SIG-M5 treated with dmso at 0.1 percent for 504 hours (cell line): ENCODE data around the gene MIDN.
"Not testable (repeated sequence)": the region's sequence is repeated elsewhere in the genome, so short reads cannot be mapped to it uniquely, and the experiment has no call there.

ENCODE experiments used
- DNase-seq: peaks from one replicate; lab custom pipeline; 2025; ENCODE audit not compliant: unreplicated experiment; lab: John Stamatoyannopoulos, UW

MIDN gene

DNA sequence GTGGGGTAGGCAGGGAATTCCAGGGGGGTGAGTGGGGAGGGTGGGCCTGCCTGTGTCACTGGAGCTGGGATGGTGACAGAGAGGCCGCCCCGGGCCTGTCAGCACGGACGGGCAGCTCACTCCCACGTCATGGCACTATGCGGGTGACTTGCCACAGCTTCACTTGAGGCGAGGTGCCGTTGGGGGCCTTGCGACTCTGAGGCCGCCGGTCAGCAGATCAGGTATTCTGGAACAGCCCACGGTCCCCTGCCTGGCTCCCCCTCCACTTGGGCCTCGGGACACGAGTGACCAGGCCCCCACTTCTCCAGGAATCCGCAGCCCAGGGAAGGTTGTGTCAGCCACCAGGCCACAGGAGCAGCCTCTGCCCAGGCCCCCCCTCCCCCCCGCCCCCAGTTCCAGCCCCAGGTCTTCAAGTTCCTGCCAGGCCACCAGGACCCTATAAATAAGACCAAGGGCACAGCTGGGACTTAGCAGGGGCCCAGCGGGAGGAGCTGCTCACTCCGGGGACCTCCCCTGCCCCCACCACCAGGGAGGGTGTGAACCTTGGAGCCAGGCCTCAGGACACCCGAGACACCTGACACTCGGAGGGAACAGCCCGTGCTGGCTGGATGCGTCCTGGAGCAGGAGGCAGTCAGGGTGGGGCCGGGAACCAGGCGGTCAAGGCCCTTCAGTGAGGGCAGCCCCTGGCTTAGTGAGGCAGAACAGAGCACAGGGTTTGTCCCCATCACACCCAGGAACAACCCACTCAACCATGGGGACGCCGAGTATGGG lies 2.7 kb upstream of the MIDN start:
- DNase-seq = no peak

- not testable (repeated sequence) for DNase-seq
These were observed 1.9 kb upstream of the MIDN start for GRCh38 chr19:1246265-1247087.

- DNase-seq = no peak
These were observed 640 bp upstream of the MIDN start for GRCh38 chr19:1247748-1248138.

GRCh38 chr19:1248786-1249297 lies 459 bp downstream of the MIDN start:
- peak; percentile 75 for DNase-seq

GRCh38 chr19:1249298-1249989 lies 1.1 kb downstream of the MIDN start:
- peak; percentile 91 for DNase-seq

DNA sequence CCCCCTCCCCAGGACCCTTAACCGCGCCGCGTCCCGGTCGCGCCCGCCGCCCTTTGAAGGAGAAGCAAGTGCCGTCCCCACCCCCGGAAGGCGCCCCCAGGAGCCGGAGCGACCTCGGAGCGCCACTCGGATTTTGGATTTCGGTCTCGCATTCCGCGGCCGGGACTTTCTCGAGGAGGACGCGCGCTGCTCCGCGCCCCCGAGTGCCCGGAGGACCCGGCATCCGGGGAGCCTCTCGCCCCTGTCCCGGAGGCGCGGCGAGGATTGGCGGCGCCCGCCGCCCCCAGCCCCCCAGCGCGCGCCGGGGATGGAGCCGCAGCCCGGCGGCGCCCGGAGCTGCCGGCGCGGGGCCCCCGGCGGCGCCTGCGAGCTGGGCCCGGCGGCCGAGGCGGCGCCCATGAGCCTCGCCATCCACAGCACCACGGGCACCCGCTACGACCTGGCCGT lies 1.6 kb downstream of the MIDN start:
- DNase-seq = no peak

- DNase-seq = peak; percentile 52
These were observed 2.3 kb downstream of the MIDN start for GRCh38 chr19:1250437-1251260.

GRCh38 chr19:1251330-1252220 lies 3.2 kb downstream of the MIDN start:
- peak; percentile 80 for DNase-seq

DNA sequence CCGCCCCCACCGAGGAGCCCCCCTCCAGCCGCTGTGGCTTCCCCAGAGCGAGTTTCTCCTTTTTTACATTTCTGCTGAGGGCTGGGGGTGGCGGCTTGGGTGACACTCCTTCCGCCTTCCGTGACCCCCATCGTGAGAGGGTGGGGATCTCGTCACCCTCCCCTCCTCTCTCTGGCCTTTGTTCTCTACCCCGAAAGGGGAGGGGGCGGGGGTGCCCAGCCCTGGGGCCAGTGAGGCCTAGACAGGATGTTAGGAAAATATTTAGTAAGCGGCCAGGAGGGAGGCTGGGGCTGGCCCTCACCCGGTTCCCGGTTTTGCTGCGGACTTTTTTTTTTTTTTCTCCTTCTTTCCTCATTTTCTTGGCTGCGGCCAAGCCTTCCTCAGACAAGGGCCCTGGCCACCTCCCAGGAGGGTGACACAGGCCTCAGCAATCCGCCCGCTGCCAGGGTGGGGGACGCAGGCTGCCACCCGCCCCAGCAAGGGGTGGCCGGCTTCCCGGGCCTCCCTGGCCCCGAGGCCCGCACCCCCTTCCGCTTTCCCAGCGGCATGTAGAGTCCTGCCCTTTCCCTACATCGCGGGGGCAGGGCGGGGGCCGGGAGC lies 3.9 kb downstream of the MIDN start:
- peak; percentile 92 for DNase-seq

GRCh38 chr19:1252821-1253513 lies 4.6 kb downstream of the MIDN start:
- peak; percentile 99 for DNase-seq

GRCh38 chr19:1253514-1254080 lies 5.2 kb downstream of the MIDN start:
- no peak for DNase-seq

DNA sequence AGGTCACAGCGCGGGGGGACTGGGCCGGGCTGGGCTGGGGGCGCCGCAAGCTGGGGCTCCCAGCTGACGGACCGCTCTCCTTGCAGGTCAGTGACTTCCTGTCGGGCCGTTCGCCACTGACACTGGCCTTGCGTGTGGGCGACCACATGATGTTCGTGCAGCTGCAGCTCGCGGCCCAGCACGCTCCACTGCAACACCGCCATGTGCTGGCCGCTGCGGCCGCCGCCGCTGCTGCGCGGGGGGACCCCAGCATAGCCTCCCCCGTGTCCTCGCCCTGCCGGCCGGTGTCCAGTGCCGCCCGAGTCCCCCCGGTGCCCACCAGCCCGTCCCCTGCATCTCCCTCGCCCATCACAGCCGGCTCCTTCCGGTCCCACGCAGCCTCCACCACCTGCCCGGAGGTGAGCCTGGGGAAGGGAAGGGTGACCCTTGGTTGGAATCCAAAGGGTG lies 5.7 kb downstream of the MIDN start:
- DNase-seq = no peak

GRCh38 chr19:1254530-1255185 lies 6.3 kb downstream of the MIDN start:
- DNase-seq = no peak

- DNase-seq = no peak
These were observed 7.1 kb downstream of the MIDN start for GRCh38 chr19:1255186-1256161.

DNA sequence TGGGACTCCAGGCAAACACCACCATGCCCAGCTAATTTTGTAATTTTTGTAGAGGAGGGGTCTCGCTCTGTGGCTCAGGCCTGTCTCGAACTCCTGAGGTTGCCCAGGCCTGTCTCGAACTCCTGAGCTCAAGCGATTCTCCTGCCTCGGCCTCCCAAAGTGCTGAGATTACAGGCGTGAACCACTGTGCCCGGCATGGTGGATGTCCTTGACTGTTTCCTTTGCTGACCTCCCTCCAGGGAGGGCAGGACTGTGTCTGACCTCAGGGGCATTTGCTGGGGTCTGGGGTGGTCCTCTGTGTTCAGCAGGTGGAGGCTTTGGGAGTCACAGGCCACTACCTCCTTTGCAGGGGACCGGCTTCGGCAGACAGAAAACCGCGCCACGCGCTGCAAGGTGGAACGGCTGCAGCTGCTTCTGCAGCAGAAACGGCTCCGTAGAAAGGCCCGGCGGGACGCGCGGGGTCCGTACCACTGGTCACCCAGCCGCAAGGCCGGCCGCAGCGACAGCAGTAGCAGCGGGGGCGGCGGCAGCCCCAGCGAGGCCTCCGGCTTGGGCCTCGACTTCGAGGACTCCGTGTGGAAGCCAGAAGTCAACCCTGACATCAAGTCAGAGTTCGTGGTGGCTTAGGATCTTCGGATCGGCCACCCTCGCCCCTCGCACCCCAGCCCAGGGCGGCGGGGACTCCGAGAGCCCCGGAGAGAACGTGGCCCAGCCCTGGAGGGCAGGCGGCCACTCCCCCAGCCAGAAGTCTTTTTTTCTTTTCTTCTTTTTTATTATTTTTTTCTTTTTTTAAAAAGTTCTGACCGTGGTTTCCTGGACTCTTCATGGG lies 8.5 kb downstream of the MIDN start:
- no peak for DNase-seq
